NCI-H446 (cell line): ENCODE measurements around the gene FLOT1.

ENCODE experiments used
- DNase-seq, 2 experiments: peaks; one replicate each; lab custom pipeline; 2025; lab: John Stamatoyannopoulos, UW

FLOT1 gene

DNA sequence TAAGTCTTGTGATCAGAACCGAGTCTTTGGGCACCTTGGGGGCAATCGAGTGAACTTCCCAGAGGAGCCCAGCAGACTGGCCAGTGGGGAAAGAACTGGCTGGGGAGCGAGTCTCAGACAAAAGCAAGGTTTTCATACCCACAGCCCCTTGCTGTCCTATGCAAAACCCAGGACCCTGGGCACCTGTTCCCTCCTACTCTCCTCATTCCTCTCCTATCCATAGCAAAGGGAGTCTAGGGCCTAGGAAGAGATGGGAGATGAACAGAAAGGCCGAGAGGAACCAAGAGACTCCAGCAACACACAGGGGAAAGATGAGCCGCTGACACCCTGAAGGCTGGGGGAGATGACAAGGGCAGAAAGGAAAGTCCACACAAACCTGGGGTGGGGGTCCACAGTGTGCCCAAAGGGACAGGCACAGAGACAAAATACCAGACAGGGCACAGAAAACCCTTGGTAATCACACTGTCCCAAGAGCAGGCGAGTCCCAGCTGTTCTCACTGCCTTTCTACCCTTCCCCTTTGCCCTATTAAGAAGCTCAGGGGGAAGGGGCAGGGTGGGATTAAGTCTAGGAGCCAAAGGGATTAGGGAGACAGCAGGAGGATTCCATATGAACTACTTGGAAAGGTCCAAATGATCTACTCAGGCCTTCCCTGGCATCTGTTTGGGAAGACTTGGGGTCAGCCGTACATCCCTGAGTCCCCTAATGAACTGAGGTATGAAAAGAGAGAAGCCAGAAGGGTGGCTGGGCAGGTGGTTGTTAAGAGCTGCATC lies 62.5 kb downstream of the FLOT1 start:
- DNase-seq = no peak

- peak; percentile 24 to 58 for DNase-seq
These were observed 63.3 kb downstream of the FLOT1 start for GRCh38 chr6:30678964-30679726.
